Activated CD4-positive, alpha-beta T cell treated with anti-CD3 and anti-CD28 coated beads for 36 hours (primary cell): ENCODE measurements around the gene KLHL1. TPM values are rescaled to one million over a fixed set of nuclear protein-coding genes. Genes with fewer than 3 reads are reported as not detected.

Experiments
- ATAC-seq: fragments of 200-7000 bp; cut with Tn5 transposase; one replicate; pipeline ENCODE4 v1.10.0; 2021; ENCODE audit warnings: mild to moderate bottlenecking, moderate library complexity
- CTCF ChIA-PET: fragments of 350-600 bp; sonication (Branson Sonifier 250); formaldehyde crosslinking; loops from one replicate; lab custom pipeline; 2021; ENCODE audit warnings: antibody characterized with exemption; lab: Charles Lee
- POLR2A ChIA-PET: fragments of 350-600 bp; sonication (Branson Sonifier 250); formaldehyde crosslinking; loops from one replicate; lab custom pipeline; 2021; ENCODE audit warnings: antibody characterized with exemption, inconsistent platforms; lab: Charles Lee
- DNase-seq: peaks from one replicate; pipeline ENCODE4 v3.0.0-alpha.2; 2020
- H3K27ac Mint-ChIP-seq: one replicate; pipeline ENCODE4 v1.8.0; 2021; ENCODE audit warnings: mixed read lengths
- H3K27me3 Mint-ChIP-seq: one replicate; pipeline ENCODE4 v1.8.0; 2021; ENCODE audit warnings: mixed read lengths
- H3K36me3 Mint-ChIP-seq: one replicate; pipeline ENCODE4 v1.8.0; 2021; ENCODE audit warnings: low read depth, mixed read lengths
- H3K4me1 Mint-ChIP-seq: one replicate; pipeline ENCODE4 v1.8.0; 2021; ENCODE audit warnings: mixed read lengths
- H3K4me3 Mint-ChIP-seq: one replicate; pipeline ENCODE4 v1.8.0; 2021; ENCODE audit warnings: mild to moderate bottlenecking, moderate library complexity, mixed read lengths
- H3K9me3 Mint-ChIP-seq: one replicate; pipeline ENCODE4 v1.8.0; 2021; ENCODE audit warnings: low read depth, mixed read lengths
- intact Hi-C, 2 experiments: fragments of 100-400 bp; cut with DNase I in 1 of 2; cut with micrococcal nuclease in 1 of 2; formaldehyde crosslinking; loops; one replicate each; pipeline versions ENCODE4 v1.14.2 to v1.15.1; 2022 to 2024; cut with DNase I, micrococcal nuclease
- total RNA-seq, 2 experiments: library from RNA; stranded (reverse); gene quantifications; one replicate each; pipeline ENCODE4 v1.2.3, GENCODE V29; 2021

KLHL1 gene
- total RNA-seq, 2 experiments from 2014 or later: not detected

GRCh38 chr13:70088926-70089325 is 19.3 kb downstream of the KLHL1 start:
- no peaks in the 10 kb centered on the region for H3K36me3 Mint-ChIP-seq
- H3K4me1 Mint-ChIP-seq: no peaks in the 10 kb centered on the region
- no peak overlapping the region for H3K4me3 Mint-ChIP-seq
- intact Hi-C loops: no loop called here
- ChIA-PET POLR2A (no interaction called here), CTCF (no interaction called here)
- DNase-seq: no peak
- ATAC-seq: no peak
- peaks cover 9% of the 10 kb centered on the region for H3K9me3 Mint-ChIP-seq
- no peaks in the 10 kb centered on the region for H3K27me3 Mint-ChIP-seq
- no peak overlapping the region for H3K27ac Mint-ChIP-seq

DNA sequence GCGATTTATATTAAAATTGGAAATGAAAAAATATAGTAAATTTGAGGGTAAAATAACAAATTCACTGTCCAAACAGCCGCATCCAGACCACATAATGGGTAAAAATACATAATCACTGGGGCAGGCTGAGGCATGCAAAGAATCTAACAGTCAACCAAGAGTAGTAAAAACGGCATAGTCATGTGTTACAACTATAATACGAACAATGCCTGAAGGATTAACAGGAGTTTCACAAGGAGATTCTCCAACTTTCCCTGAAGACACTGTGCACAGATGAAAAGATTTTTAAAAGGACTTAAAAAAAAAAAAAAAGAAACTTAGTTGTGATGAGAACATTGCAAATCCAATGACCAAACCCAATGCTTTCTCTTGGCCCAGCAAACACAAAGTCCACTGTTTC is 21.0 kb downstream of the KLHL1 start:
- Mint-ChIP-seq H3K9me3 (peaks cover 9% of the 10 kb centered on the region), H3K27ac (no peak overlapping the region), H3K36me3 (no peaks in the 10 kb centered on the region), H3K4me3 (no peak overlapping the region), H3K27me3 (no peaks in the 10 kb centered on the region), H3K4me1 (no peaks in the 10 kb centered on the region)
- ChIA-PET POLR2A (no interaction called here), CTCF (interaction anchor here (0.8 kb wide), 1 partner anchor 10 kb away, joined by 3 read pairs; no protein-coding TSS in a partner anchor)
- DNase-seq: no peak
- ATAC-seq: no peak
- intact Hi-C loops: no loop called here

- no peak for ATAC-seq
- intact Hi-C loops: no loop called here
Observed at GRCh38 chr13:70080012-70080411, 28.2 kb downstream of the KLHL1 start.

GRCh38 chr13:70054572-70054971 is 53.7 kb downstream of the KLHL1 start:
- H3K4me3 Mint-ChIP-seq: no peak overlapping the region
- no peaks in the 10 kb centered on the region for H3K27me3 Mint-ChIP-seq
- H3K36me3 Mint-ChIP-seq: no peaks in the 10 kb centered on the region
- intact Hi-C loops: no loop called here
- ATAC-seq (no peak), DNase-seq (no peak)
- H3K4me1 Mint-ChIP-seq: no peaks in the 10 kb centered on the region
- ChIA-PET CTCF (no interaction called here), POLR2A (no interaction called here)
- H3K9me3 Mint-ChIP-seq: peaks cover 16% of the 10 kb centered on the region
- H3K27ac Mint-ChIP-seq: no peak overlapping the region

More at GRCh38 chr13:70080012-70080411, 28.2 kb downstream of the KLHL1 start:
- Mint-ChIP-seq H3K36me3 (no peaks in the 10 kb centered on the region), H3K4me3 (no peak overlapping the region), H3K4me1 (no peaks in the 10 kb centered on the region), H3K9me3 (peaks cover 3% of the 10 kb centered on the region), H3K27me3 (no peaks in the 10 kb centered on the region), H3K27ac (no peak overlapping the region)
- DNase-seq: no peak
- ChIA-PET CTCF (no interaction called here), POLR2A (no interaction called here)

DNA sequence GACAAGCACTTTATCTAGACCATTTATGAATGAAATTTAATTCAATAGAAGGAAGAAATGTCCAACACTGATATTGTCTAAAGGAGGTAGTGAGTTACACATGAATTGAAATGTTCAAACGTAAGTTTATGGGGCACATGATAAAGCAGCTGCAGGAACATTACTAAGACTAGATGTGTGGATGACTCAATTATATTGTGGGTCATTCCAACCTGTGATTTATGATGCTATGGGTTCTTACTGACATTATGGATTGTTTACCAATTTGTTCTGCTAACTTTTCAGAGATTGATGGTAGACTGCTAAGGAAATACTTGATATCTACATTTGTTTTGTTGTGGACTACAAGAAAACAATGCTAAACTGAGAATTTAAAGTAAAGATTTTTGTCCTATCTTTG is 56.7 kb downstream of the KLHL1 start:
- Mint-ChIP-seq H3K4me3 (no peak overlapping the region), H3K36me3 (no peaks in the 10 kb centered on the region), H3K4me1 (no peaks in the 10 kb centered on the region), H3K27ac (no peak overlapping the region), H3K27me3 (no peaks in the 10 kb centered on the region), H3K9me3 (peaks cover 10% of the 10 kb centered on the region)
- ATAC-seq: no peak
- DNase-seq: no peak
- POLR2A ChIA-PET: no interaction called here
- intact Hi-C loops: no loop called here
- CTCF ChIA-PET: no interaction called here

- no peaks in the 10 kb centered on the region for H3K4me1 Mint-ChIP-seq
- intact Hi-C loops: no loop called here
Observed at GRCh38 chr13:70043685-70044084, 64.6 kb downstream of the KLHL1 start.

DNA sequence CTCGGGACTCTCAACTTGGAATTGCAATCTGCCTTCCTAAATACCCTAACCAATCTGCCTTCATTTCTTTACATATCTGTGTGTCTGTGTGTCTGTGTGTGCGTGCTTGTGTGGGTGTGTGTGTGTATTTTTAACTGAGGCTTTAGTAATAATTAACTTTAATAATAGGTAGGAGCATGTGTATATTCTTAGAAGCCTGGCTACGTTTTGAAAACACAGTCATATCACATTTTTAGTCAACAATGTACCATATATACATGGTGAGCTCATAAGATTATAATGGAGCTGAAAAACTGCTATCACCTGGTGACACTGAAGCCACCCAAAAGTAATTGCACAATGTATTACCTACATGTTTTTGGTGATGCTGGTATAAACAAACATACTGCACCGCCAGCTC is 66.1 kb downstream of the KLHL1 start:
- H3K9me3 Mint-ChIP-seq: peaks cover 14% of the 10 kb centered on the region
- DNase-seq (no peak), ATAC-seq (no peak)
- no peak overlapping the region for H3K27ac Mint-ChIP-seq
- H3K36me3 Mint-ChIP-seq: no peaks in the 10 kb centered on the region
- no peaks in the 10 kb centered on the region for H3K4me1 Mint-ChIP-seq
- H3K27me3 Mint-ChIP-seq: no peaks in the 10 kb centered on the region
- ChIA-PET CTCF (no interaction called here), POLR2A (no interaction called here)
- no peak overlapping the region for H3K4me3 Mint-ChIP-seq
- intact Hi-C loops: no loop called here

More at GRCh38 chr13:70043685-70044084, 64.6 kb downstream of the KLHL1 start:
- DNase-seq (no peak), ATAC-seq (no peak)
- no peaks in the 10 kb centered on the region for H3K27me3 Mint-ChIP-seq
- H3K4me3 Mint-ChIP-seq: no peak overlapping the region
- ChIA-PET CTCF (interaction anchor here (0.5 kb wide), 1 partner anchor 25 kb away, joined by 3 read pairs; no protein-coding TSS in a partner anchor), POLR2A (no interaction called here)
- H3K27ac Mint-ChIP-seq: no peak overlapping the region
- no peaks in the 10 kb centered on the region for H3K36me3 Mint-ChIP-seq
- peaks cover 13% of the 10 kb centered on the region for H3K9me3 Mint-ChIP-seq

DNA sequence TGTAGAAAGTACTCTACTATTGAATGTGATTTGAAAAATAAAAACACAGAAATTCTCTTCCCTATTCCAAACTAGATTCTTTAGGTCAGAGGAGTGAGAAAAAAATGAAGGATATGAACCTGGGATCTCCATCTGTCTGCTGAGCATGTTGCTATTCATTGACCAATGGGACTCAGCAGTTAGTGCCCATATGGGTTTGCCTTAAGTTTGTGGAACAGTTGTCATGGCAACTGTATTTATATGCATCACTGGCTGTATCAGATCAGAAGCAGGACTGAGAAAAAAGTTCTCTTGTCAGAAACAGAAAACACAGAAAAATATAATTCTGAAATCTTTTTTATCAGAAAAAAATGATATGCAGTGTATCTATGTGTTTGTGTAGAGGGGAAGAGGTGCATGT is 74.0 kb downstream of the KLHL1 start:
- H3K9me3 Mint-ChIP-seq: peaks cover 15% of the 10 kb centered on the region
- no peaks in the 10 kb centered on the region for H3K27me3 Mint-ChIP-seq
- DNase-seq: no peak
- H3K4me3 Mint-ChIP-seq: no peak overlapping the region
- POLR2A ChIA-PET: no interaction called here
- intact Hi-C loops: no loop called here
- CTCF ChIA-PET: no interaction called here
- no peak overlapping the region for H3K27ac Mint-ChIP-seq
- no peaks in the 10 kb centered on the region for H3K4me1 Mint-ChIP-seq
- H3K36me3 Mint-ChIP-seq: no peaks in the 10 kb centered on the region
- no peak for ATAC-seq

DNA sequence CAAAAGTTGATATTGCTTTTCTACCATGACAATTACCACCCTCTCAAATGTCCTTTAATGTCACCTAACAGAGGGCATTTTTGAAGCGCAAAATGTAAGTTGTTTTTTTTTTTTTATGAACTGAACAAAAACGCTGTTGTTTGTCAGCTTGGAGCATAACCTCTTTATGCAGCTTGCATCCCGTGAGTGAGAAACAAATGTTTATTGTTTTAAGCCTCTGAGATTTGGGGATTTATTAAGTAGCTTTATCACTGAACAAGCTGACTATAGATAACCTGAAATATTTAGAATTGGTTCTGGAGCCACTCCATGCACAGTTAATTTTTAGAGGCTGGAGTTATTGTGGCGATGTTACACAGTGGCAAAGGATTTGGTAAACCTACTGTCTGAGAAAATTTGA is 80.7 kb downstream of the KLHL1 start:
- H3K27me3 Mint-ChIP-seq: no peaks in the 10 kb centered on the region
- ChIA-PET POLR2A (no interaction called here), CTCF (no interaction called here)
- DNase-seq (no peak), ATAC-seq (no peak)
- H3K36me3 Mint-ChIP-seq: no peaks in the 10 kb centered on the region
- H3K27ac Mint-ChIP-seq: no peak overlapping the region
- H3K9me3 Mint-ChIP-seq: peaks cover 9% of the 10 kb centered on the region
- no peak overlapping the region for H3K4me3 Mint-ChIP-seq
- no peaks in the 10 kb centered on the region for H3K4me1 Mint-ChIP-seq
- intact Hi-C loops: no loop called here

DNA sequence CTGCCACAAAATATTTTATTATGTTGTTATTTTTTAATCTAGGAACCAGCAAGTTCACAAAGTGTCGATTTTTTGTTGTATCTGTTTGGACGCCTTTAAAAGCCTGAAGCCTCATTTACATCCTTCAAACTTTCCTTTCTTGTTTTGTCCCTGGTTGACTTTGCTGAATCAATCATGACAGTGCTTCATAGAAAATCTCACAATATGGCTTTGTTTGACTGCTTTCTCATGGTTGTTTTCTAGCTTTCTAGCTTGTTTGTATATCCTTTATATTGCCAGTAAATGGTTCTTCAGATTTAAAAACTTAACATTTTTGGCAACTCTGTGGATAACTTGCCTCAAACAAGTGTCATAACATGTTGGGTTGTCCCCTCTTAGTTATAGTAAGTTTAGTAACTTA is 84.7 kb downstream of the KLHL1 start:
- ChIA-PET POLR2A (no interaction called here), CTCF (no interaction called here)
- intact Hi-C loops: no loop called here
- H3K9me3 Mint-ChIP-seq: peaks cover 9% of the 10 kb centered on the region
- H3K4me3 Mint-ChIP-seq: no peak overlapping the region
- ATAC-seq: no peak
- no peaks in the 10 kb centered on the region for H3K36me3 Mint-ChIP-seq
- no peaks in the 10 kb centered on the region for H3K27me3 Mint-ChIP-seq
- DNase-seq: no peak
- H3K4me1 Mint-ChIP-seq: no peaks in the 10 kb centered on the region
- no peak overlapping the region for H3K27ac Mint-ChIP-seq

GRCh38 chr13:70022646-70023045 is 85.6 kb downstream of the KLHL1 start:
- intact Hi-C loops: no loop called here
- Mint-ChIP-seq H3K4me3 (no peak overlapping the region), H3K9me3 (peaks cover 9% of the 10 kb centered on the region), H3K36me3 (no peaks in the 10 kb centered on the region), H3K4me1 (no peaks in the 10 kb centered on the region), H3K27ac (no peak overlapping the region), H3K27me3 (no peaks in the 10 kb centered on the region)
- CTCF ChIA-PET: no interaction called here
- ATAC-seq: no peak
- no peak for DNase-seq
- POLR2A ChIA-PET: no interaction called here

- ChIA-PET POLR2A (no interaction called here), CTCF (interaction anchor here (0.6 kb wide), 1 partner anchor 380 kb away, joined by 5 read pairs; no protein-coding TSS in a partner anchor)
- Mint-ChIP-seq H3K27me3 (no peaks in the 10 kb centered on the region), H3K36me3 (no peaks in the 10 kb centered on the region), H3K9me3 (peaks cover 16% of the 10 kb centered on the region), H3K4me1 (no peaks in the 10 kb centered on the region), H3K4me3 (no peak overlapping the region), H3K27ac (no peak overlapping the region)
- DNase-seq: no peak
- intact Hi-C loops: no loop called here
- no peak for ATAC-seq
Observed at GRCh38 chr13:70016116-70016515, 92.1 kb downstream of the KLHL1 start.

GRCh38 chr13:70014337-70014736 is 93.9 kb downstream of the KLHL1 start:
- CTCF ChIA-PET: no interaction called here
- no peaks in the 10 kb centered on the region for H3K4me1 Mint-ChIP-seq
- POLR2A ChIA-PET: no interaction called here
- intact Hi-C loops: no loop called here
- ATAC-seq: no peak
- H3K4me3 Mint-ChIP-seq: no peak overlapping the region
- DNase-seq: no peak
- H3K9me3 Mint-ChIP-seq: peaks cover 26% of the 10 kb centered on the region
- no peaks in the 10 kb centered on the region for H3K27me3 Mint-ChIP-seq
- no peak overlapping the region for H3K27ac Mint-ChIP-seq
- no peaks in the 10 kb centered on the region for H3K36me3 Mint-ChIP-seq
